Stromal cell of bone marrow (primary cell): ENCODE data around the gene MUC2.

ENCODE experiments used
- DNase-seq: peaks from one replicate; pipeline ENCODE4 v3.0.0-alpha.2; 2012; ENCODE audit warnings: low read depth

The MUC2 gene

GRCh38 chr11:1087961-1088926 is 13.6 kb downstream of the MUC2 start:
- DNase-seq: no peak

DNA sequence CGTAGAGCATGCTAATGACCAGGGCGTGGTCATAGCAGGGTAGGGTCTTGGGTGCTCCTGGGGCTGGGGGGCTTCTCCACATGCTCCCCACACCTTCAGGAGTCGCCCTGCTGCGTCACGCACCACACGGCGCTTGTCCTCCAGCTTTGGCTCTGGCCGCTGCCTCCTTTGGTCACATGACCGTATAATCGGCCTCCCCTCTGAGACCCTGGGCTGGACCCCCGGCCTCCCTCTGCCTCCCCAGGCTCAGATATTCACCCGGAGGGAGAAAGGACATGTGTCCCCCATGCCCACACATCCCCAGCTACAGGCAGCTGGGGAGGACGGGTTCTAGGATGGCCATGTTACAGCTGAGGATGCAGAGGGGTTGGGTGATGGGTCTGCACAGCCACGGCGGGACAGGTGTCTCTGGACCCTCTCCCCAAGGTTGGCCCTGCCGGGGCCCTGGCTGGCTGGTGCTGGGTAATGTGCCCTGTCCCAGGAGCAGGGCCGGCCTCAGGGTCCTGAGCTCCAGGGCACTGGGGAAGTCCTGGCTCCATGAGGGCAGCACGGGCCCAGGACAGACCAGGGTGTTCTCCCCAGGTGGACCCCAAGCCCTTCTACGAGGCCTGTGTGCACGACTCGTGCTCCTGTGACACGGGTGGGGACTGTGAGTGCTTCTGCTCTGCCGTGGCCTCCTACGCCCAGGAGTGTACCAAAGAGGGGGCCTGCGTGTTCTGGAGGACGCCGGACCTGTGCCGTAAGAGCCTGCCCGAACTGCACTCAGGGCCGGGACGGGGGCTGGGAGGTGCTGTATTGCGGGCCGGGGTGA is 14.5 kb downstream of the MUC2 start:
- no peak for DNase-seq

- no peak for DNase-seq
These were observed 15.3 kb downstream of the MUC2 start for GRCh38 chr11:1089738-1090599.

GRCh38 chr11:1090600-1091331 is 16.1 kb downstream of the MUC2 start:
- DNase-seq: no peak

DNA sequence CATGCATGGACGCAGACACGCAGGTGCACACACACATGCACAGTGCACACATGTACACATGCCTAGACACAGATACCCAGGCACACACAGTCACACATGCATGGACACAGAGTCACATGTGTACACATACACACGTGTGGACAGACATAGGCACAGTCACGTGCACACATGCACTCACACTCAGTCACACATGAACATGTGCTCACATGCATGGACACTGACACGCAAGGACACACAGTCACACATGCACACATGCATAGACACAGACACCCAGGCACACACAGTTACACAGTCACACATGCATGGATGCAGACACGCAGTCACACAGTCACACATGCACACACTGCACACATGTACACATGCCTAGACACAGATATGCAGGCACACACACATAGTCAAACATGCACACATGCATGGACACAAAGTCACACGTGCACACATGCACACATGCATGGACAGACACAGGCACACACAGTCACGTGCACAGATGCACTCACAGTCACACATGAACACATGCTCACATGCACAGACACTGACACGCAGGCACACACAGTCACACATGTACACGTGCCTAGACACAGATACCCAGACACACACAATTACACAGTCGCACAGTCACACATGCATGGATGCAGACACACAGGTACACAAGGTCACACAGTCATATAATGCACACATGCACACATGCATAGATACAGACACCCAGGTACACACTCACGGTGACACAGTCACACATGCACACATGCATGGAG is 16.8 kb downstream of the MUC2 start:
- DNase-seq: no peak

GRCh38 chr11:1092145-1092670 is 17.5 kb downstream of the MUC2 start:
- no peak for DNase-seq

DNA sequence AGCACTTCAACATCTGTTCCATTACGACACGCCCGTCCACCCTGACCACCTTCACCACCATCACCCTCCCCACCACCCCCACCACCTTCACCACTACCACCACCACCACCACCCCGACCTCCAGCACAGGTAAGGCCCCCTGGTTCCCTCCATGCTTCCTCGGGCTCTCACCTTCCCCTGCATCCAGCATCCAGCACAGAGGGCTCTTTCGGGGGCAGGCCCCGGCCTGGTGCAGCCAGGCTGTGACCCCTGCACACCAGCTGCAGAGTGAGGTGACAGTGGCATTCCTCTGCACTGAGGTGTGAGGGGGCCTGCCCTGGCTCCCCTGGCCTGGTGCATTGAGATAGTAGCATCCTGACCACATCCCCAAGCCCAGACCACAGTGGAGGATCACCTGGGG is 18.2 kb downstream of the MUC2 start:
- no peak for DNase-seq

- DNase-seq: no peak
These were observed 25.1 kb downstream of the MUC2 start for GRCh38 chr11:1099519-1100355.

- no peak for DNase-seq
These were observed 26.0 kb downstream of the MUC2 start for GRCh38 chr11:1100417-1101245.

GRCh38 chr11:1101318-1102089 is 26.8 kb downstream of the MUC2 start:
- no peak for DNase-seq

DNA sequence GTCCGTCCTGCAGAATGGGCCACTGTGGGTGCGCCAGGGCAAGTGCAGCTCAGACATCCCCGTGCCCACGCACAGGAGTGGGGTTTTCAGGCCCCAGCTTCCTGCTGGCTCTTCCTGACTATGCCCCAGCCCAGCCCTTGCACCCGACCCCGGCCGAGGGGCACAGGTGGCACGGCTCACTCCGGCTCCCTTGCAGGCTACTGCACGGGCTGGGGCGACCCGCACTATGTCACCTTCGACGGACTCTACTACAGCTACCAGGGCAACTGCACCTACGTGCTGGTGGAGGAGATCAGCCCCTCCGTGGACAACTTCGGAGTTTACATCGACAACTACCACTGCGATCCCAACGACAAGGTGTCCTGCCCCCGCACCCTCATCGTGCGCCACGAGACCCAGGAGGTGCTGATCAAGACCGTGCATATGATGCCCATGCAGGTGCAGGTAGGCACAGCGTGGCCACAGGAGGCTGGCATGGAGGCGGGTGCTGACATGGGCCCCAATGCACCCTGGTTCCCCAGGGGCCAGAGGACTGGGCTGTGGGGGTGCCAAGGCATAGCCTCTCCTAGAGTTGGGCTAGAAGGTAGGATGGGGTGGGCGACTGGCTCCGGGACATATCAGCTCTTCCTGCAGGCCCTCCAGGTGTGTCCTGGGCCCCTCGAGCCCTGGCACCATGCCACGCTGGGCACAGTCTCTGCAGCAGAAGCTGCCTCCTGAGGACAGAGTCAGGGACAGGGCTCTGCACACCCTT is 27.7 kb downstream of the MUC2 start:
- no peak for DNase-seq

DNA sequence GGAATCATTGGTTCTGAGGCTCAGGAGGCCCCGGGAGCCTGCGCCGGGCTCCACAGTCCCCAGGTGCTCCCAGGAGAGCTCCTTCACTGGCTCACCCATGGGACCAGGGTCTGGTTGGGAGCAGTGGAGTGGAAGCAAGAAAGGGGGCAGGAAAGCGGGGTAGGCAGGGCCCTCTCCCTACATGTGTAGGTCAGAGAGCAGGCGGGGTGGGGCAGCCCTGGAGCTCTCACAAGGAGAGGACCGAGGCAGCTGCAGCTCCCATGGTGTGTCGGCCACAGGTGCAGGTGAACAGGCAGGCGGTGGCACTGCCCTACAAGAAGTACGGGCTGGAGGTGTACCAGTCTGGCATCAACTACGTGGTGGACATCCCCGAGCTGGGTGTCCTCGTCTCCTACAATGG is 28.3 kb downstream of the MUC2 start:
- no peak for DNase-seq

GRCh38 chr11:1103401-1104360 is 29.0 kb downstream of the MUC2 start:
- no peak for DNase-seq

DNA sequence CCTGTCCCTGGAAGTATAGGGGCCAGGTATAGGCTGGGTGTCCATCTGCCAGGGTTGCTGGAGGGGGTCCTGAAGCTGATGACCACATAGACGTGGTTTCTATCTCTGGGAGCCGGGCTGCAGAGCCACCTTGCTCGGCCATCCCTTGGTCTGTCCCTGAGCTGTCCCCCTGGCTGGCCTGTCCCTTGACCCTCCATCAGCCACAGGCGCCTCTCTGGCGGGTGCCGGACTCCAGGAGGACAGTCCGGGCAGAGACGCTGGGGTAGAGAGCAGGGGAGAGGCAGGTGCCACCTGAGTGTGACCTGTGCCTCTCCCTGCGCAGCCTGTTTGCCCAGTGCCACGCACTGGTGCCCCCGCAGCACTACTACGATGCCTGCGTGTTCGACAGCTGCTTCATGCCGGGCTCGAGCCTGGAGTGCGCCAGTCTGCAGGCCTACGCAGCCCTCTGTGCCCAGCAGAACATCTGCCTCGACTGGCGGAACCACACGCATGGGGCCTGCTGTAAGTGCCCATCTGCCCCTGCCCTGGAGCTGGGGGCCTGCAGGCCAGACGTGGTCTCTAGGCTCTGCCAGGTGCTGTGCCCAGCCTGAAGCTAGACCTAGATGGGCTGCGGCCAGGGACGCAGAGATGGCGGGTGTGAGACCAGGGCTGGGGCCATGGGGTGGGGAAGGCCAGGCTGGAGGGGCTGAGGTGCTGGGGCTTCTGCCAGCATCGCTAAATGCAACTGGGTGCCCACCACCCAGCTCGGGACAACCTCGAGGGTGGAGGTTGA is 29.9 kb downstream of the MUC2 start:
- DNase-seq: no peak

GRCh38 chr11:1105183-1105565 is 30.5 kb downstream of the MUC2 start:
- DNase-seq: no peak
